ENCODE data around the gene SEC16B.
"Not testable (repeated sequence)": the region's sequence is repeated elsewhere in the genome, so short reads cannot be mapped to it uniquely, and the experiment has no call there.

The SEC16B gene

DNA sequence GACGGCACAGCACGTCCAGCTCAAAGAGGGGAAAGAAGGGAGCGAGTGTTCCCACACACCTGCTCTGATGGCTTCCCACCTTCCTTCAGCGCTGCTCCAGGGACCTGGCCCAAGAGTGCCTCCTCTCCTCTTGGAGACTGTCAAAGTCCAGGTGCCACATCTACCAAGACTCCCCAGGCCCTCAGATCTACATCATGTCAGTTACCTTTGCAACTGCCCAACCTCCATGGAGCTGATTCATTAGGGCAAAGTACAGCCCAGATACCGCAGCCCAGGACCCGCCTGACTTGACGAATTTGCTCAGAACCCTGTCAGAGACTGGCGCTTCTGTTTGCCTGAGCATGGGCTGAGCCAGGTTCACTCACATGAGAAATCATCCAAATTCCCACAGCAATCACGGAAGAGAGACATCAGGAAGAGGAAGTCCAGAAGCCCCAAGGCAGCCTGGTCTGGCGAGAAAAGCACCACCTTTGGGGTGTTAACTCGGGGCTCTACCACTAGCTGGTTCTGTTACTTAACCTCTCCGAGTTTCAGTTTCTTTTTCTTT lies at the start of gene SEC16B:
Gene SEC16B, minus strand, starts transcription at position 234 of the 547 bp plus-strand sequence. CDS start 2,077 bp downstream, outside the sequence.
- DNase-seq (ENCODE audit: low read depth in 2 of 2, low spot score in 1 of 2) = no peak

DNA sequence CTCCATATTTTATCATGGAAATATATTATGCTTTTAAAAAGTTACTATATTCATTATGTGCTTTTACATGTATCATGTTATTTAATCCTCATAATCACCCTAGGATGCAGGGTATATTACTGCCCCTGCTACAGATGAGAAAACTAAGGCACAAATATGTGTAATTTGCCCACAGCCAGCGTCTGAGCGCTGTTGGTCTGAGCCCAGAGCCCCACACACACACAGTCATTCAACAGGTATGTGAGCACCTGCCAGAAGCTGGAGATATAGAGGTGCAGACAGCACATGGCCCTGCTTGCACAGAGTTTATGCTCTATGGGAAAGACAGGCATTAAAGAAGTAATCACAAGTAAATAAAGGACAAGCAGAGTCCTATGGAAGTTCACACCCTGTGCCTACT lies 49.8 kb upstream of the SEC16B start:
- DNase-seq (ENCODE audit: low read depth in 2 of 2, low spot score in 1 of 2) = no peak

- no peak for DNase-seq (ENCODE audit: low read depth in 2 of 2, low spot score in 1 of 2)
Observed at GRCh38 chr1:178019208-178019607, 49.4 kb upstream of the SEC16B start.

- no peak for DNase-seq (ENCODE audit: low read depth in 2 of 2, low spot score in 1 of 2)
Observed at GRCh38 chr1:178017517-178017916, 47.7 kb upstream of the SEC16B start.

GRCh38 chr1:178011864-178012503 lies 42.1 kb upstream of the SEC16B start:
- no peak for DNase-seq (ENCODE audit: low read depth in 2 of 2, low spot score in 1 of 2)

DNA sequence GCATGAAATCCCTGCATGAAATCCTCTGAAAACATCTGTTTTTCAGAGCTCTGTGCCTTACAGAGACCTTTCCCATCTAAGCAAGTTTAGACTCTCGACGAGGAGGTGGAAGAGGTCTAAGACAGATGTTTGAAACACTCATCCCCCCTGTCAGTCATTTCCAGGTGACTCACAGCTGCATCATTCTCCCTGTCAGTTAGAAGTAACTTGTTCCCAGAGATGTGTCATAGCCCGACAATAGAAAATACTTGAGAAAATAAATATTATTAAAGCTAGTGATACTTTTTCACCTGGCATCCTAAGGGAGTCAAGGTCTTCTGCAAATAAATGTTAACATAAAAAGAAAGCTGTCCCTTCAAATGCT lies 41.6 kb upstream of the SEC16B start:
- no peak for DNase-seq (ENCODE audit: low read depth in 2 of 2, low spot score in 1 of 2)

DNA sequence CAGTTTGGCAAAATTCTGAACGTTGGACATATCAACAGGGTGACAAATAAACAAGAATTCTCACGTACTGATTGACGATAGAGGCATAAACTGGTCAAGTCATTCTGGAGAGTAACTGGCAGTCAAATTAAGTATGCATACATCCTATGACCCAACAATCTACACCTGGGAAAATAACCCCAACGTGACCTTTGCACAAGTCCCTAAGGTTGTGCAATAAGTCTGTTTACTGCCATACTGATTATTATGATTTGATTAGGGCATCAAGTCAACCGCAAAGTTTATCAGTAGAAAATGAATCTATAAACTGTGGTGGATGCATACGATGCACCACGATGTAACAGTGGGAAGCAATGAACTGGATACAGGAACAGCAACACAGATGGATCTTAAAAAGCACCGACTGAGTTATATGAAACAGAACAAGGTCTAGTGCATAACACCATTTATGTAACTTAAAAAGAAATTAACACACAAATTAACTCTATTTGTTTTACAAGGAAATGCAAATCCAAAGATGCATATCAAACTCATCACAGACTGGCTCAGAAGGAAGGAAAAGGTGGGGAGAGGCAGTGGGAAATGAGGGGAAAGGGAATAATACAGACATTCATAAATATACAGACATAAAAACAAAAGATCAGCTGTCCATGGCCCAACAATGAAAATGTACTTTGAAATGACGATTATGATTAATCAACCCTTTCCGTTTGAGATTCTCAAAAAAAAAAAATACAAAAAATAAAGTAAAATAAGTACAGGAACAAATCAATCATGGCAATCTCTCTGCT lies 41.0 kb upstream of the SEC16B start:
- DNase-seq (ENCODE audit: low read depth in 2 of 2, low spot score in 1 of 2) = no peak

- DNase-seq (ENCODE audit: low read depth in 2 of 2, low spot score in 1 of 2) = no peak
Observed at GRCh38 chr1:178006043-178006442, 36.2 kb upstream of the SEC16B start.

DNA sequence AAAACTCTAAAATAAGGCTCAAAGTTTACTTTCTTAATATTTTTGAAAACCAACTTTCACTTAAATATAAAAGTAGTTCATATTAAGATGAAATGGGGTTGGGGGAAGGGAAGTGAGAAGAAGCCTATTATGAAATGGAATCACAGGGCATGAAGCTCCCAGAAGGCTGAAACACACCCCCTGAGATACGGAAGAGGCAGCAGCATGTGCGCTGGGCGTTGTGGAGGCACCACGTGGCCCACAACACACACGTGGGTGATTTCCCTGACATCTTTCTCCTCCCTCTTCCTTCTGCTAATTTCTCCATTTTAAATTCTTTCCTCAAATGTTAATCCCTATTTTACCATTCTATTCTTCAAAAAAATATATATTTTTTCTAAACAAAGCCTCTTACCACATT lies 35.6 kb upstream of the SEC16B start:
- no peak for DNase-seq (ENCODE audit: low read depth in 2 of 2, low spot score in 1 of 2)

DNA sequence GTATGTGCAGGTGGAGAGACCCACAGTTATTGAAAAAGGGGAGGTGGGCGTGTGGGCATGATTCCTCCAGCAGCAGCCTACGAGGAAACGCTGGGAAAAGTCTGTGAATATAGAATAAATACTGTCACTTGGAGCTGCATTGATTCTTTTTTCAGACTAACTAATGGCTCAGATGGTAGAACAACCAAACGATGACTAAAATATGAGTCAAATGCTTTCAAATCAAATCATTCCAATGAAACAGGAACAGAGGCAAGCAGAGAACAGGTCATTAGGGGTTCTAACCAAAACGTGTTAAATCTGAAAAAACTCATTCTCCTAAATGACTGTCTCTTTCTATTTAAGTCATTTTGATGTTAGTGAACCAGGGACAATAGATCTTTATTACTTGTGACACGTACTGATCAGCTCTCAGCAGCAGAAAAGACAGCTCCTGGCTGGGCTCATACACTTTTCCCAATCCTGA lies 35.1 kb upstream of the SEC16B start:
- DNase-seq (ENCODE audit: low read depth in 2 of 2, low spot score in 1 of 2) = no peak

- DNase-seq (ENCODE audit: low read depth in 2 of 2, low spot score in 1 of 2) = no peak
Observed at GRCh38 chr1:177998696-177999631, 29.1 kb upstream of the SEC16B start.

DNA sequence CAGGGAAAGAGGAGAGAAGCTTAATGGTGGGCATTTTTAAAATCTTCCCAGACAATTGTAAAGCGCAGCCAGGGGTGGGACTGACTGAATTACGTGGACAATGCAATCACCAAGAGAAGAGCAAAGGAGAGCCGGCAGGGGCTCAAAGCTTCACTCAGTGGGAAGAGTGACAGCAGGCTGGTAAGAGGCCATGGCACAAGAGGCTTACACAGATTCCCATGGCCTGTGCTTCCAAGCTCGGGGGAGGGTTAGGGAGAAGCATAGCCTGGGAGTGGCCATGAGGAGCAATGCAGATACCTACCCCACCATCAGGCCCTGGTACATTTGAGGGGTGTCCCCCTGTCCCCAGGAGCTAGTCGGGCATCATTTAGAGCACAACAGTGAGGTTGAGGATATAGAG lies 27.1 kb upstream of the SEC16B start:
- no peak for DNase-seq (ENCODE audit: low read depth in 2 of 2, low spot score in 1 of 2)

DNA sequence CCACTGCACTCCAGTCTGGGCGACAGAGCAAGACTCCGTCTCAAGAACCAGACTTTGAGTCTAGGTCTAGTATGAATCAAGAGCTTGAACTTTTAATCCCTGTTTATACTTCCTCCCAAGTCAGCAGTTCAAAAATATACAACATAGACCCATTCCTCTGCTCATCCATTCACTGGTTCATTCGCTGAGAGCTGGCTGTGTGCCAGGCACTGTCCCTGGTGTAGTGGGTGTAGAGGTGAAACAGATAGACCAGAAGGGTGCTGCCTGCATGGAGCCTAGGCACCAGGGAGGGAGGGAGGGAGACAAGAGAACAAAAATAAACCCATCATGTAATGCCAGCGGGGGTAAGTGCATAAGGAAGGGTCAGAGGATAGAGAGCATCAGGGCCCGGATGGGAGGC lies 25.5 kb upstream of the SEC16B start:
- no peak for DNase-seq (ENCODE audit: low read depth in 2 of 2, low spot score in 1 of 2)

GRCh38 chr1:177986281-177986680 lies 16.4 kb upstream of the SEC16B start:
- DNase-seq (ENCODE audit: low read depth in 2 of 2, low spot score in 1 of 2) = not testable (repeated sequence)

DNA sequence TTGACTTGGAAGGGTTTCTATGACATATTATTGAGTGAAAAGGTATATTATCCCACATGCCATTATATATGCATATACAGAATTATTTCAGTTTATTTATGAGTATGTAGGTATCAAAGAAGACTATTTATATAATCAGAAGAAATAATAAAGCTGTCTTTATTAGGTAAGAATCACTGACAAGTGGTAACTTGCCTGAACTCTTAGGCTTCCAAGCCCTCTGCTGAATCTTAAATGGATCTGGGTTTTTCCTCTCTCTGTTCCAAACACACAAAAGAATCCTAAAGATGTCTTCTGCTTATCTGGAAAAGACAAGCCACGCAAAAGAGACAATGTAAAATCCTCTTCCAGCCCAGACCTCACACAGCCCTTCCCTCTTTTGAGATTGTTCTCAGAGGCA lies 14.9 kb upstream of the SEC16B start:
- DNase-seq (ENCODE audit: low read depth in 2 of 2, low spot score in 1 of 2) = no peak

DNA sequence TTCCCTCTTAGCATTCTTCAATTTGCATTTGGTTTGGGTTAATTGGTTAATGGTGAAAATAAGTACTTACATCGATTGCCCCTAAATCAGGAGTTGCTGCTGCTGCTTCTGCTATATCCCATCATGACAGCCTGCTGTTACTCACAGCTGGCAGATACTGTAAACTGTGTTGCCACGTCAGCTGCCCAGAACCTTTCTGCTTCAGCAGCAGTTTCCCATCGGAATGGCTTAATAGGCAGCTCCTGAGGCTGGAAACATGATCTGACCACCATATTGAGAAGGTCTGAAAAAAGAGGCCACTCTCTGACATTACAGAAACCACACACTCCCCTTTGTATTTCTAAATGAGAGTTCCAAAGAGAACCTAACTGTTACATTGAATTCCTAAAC lies 14.3 kb upstream of the SEC16B start:
- DNase-seq (ENCODE audit: low read depth in 2 of 2, low spot score in 1 of 2) = no peak

- no peak for DNase-seq (ENCODE audit: low read depth in 2 of 2, low spot score in 1 of 2)
Observed at GRCh38 chr1:177983482-177984135, 13.8 kb upstream of the SEC16B start.

- DNase-seq (ENCODE audit: low read depth in 2 of 2, low spot score in 1 of 2) = no peak
Observed at GRCh38 chr1:177983077-177983476, 13.2 kb upstream of the SEC16B start.

- no peak for DNase-seq (ENCODE audit: low read depth in 2 of 2, low spot score in 1 of 2)
Observed at GRCh38 chr1:177981200-177981599, 11.3 kb upstream of the SEC16B start.

- no peak for DNase-seq (ENCODE audit: low read depth in 2 of 2, low spot score in 1 of 2)
Observed at GRCh38 chr1:177979272-177979671, 9.4 kb upstream of the SEC16B start.

- no peak for DNase-seq (ENCODE audit: low read depth in 2 of 2, low spot score in 1 of 2)
Observed at GRCh38 chr1:177978530-177978929, 8.7 kb upstream of the SEC16B start.

All from stimulated activated CD8-positive, alpha-beta memory T cell treated with anti-CD3 and anti-CD28 coated beads, Interleukin-4, amount 100 ng/mL, for 1 hour (primary cell).